Stomach (tissue), 9 donors: Measurements from ENCODE around the gene ZNF418. TPM values are rescaled to one million over a fixed set of nuclear protein-coding genes. Genes with fewer than 3 reads are reported as not detected.
"Not testable (repeated sequence)": the region's sequence is repeated elsewhere in the genome, so short reads cannot be mapped to it uniquely, and the experiment has no call there.

Source experiments
- DNase-seq, 2 donors: peaks; one replicate each; pipeline versions ENCODE4 v3.0.0 to v3.0.0-alpha.2; 2013 to 2019
- H3K27ac ChIP-seq, 5 donors: fragments of 200-600 bp in 4 of 5; sonication (generic) in 4 of 5; one replicate each; pipeline ENCODE4 v1.5.1; 2013 to 2019; ENCODE audit warnings: mild to moderate bottlenecking in 1 of 5, moderate library complexity in 1 of 5
- H3K27me3 ChIP-seq, 3 donors: fragments of 200-600 bp; sonication (generic); one replicate each; pipeline ENCODE4 v1.5.1; 2017 to 2019; ENCODE audit warnings: mixed run types in 1 of 3
- H3K36me3 ChIP-seq, 4 donors: fragments of 200-600 bp; sonication (generic); 1 replicate in 3 of 4; 2 replicates in 1 of 4; pipeline ENCODE4 v1.5.1; 2016 to 2019
- H3K4me1 ChIP-seq, 4 donors: fragments of 200-600 bp; sonication (generic); one replicate each; pipeline ENCODE4 v1.5.1; 2016 to 2019
- H3K4me3 ChIP-seq, 4 donors: fragments of 200-600 bp; sonication (generic) in 3 of 4; one replicate each; pipeline ENCODE4 v1.5.1; 2016 to 2019; ENCODE audit warnings: mild to moderate bottlenecking in 1 of 4
- H3K9me3 ChIP-seq, 4 donors: fragments of 200-600 bp; sonication (generic); one replicate each; pipeline ENCODE4 v1.5.1; 2016 to 2019
- EP300 ChIP-seq: sonication (generic); formaldehyde crosslinking; IDR thresholded peaks from one replicate; pipeline ENCODE4 v1.6.1; 2017; ENCODE audit warnings: antibody characterized with exemption
- POLR2A ChIP-seq, 4 donors: fragments of 450-650 bp; IDR thresholded peaks; one replicate each; pipeline ENCODE4 v1.6.1; 2016; ENCODE audit warnings: antibody characterized with exemption in 4 of 4, control low read depth in 2 of 4, mild to moderate bottlenecking in 1 of 4, moderate library complexity in 1 of 4
- POLR2AphosphoS5 ChIP-seq, 3 donors: sonication (generic); formaldehyde crosslinking; IDR thresholded peaks; one replicate each; pipeline ENCODE4 v1.6.1; 2016; ENCODE audit warnings: antibody characterized with exemption in 3 of 3
- whole genome bisulfite sequencing, 5 donors: extraction: QIAGEN DNeasy Blood & Tissue Kit in 3 of 5; methylation state at CpG; one replicate each; pipeline versions ENCODE4 v1.1.5 to v1.1.7; 2013 to 2018; 5-methylcytosine and 5-hydroxymethylcytosine counted together
- intact Hi-C: fragments of 100-400 bp; cut with DNase I; formaldehyde crosslinking; loops from one replicate; pipeline ENCODE4 v1.15.1; 2023; ENCODE audit warnings: low total_unique reads
- polyA plus RNA-seq, 3 donors: library from polyadenylated mRNA; stranded (reverse); fragments of 200-250 nt; gene quantifications; one replicate each; pipeline ENCODE4 v1.2.3, GENCODE V29; 2013
- total RNA-seq, 5 donors: library from RNA; depleted of rRNA; stranded (reverse); fragments of >200 nt; gene quantifications; one replicate each; pipeline versions ENCODE4 v1.1.0 to v1.2.3, GENCODE V29; 2014 to 2016
- TF ChIP-seq, protein P1 (sequence below), 7 experiments: fragments of 450-650 bp in 4 of 7; fragments of 200-600 bp in 3 of 7; sonication (generic) in 3 of 7; IDR thresholded peaks; one replicate each; pipeline ENCODE4 v1.5.1; 2016 to 2019; ENCODE audit warnings: antibody characterized with exemption in 7 of 7, control low read depth in 2 of 7, mild to moderate bottlenecking in 1 of 7
- donor health status: healthy with polysubstance abuse.
- donor health status: Bipolar disorder and iron deficiency.
- donor health status: healthy.

The ZNF418 gene
- total and polyA plus RNA-seq, 8 donors: 1.1 to 55.4 (median 12.5) TPM; not detected in 1

GRCh38 chr19:57887195-57887941 lies 47.8 kb downstream of the ZNF418 start:
- H3K27ac ChIP-seq: no peak overlapping the region
- TF ChIP-seq, protein P1, sequence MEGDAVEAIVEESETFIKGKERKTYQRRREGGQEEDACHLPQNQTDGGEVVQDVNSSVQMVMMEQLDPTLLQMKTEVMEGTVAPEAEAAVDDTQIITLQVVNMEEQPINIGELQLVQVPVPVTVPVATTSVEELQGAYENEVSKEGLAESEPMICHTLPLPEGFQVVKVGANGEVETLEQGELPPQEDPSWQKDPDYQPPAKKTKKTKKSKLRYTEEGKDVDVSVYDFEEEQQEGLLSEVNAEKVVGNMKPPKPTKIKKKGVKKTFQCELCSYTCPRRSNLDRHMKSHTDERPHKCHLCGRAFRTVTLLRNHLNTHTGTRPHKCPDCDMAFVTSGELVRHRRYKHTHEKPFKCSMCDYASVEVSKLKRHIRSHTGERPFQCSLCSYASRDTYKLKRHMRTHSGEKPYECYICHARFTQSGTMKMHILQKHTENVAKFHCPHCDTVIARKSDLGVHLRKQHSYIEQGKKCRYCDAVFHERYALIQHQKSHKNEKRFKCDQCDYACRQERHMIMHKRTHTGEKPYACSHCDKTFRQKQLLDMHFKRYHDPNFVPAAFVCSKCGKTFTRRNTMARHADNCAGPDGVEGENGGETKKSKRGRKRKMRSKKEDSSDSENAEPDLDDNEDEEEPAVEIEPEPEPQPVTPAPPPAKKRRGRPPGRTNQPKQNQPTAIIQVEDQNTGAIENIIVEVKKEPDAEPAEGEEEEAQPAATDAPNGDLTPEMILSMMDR (IDR thresholded peaks at IDR 0.05): no peak
- no peak for TF ChIP-seq POLR2A (IDR thresholded peaks at IDR 0.05)
- no peak for TF ChIP-seq EP300
- TF ChIP-seq POLR2AphosphoS5 (IDR thresholded peaks at IDR 0.05): no peak
- H3K4me3 ChIP-seq: peak overlapping the region in 2 of 4 donors; percentile 57 to 59

GRCh38 chr19:57886046-57886445 lies 49.2 kb downstream of the ZNF418 start:
- Histone ChIP-seq H3K27ac (no peak overlapping the region), H3K27me3 (no peaks in the 10 kb centered on the region), H3K4me1 (peaks cover 0 to 24% (median 10%) of the 10 kb centered on the region in 4 donors), H3K9me3 (peaks cover 2 to 84% (median 36%) of the 10 kb centered on the region in 4 donors), H3K4me3 (no peak overlapping the region), H3K36me3 (peaks cover 0 to 47% (median 27%) of the 10 kb centered on the region in 4 donors)
- no peak for DNase-seq
- intact Hi-C loops: no loop called here
- WGBS, 5 donors: 85 to 94% (median 86%) methylated on average over 3 of the region's 3 CpGs
- no peak for TF ChIP-seq EP300
- no peak for TF ChIP-seq POLR2A (IDR thresholded peaks at IDR 0.05)
- TF ChIP-seq, protein P1 (IDR thresholded peaks at IDR 0.05): no peak
- TF ChIP-seq POLR2AphosphoS5 (IDR thresholded peaks at IDR 0.05): no peak

More at GRCh38 chr19:57887195-57887941, 47.8 kb downstream of the ZNF418 start:
- peaks cover 2 to 98% (median 41%) of the 10 kb centered on the region in 4 donors for H3K9me3 ChIP-seq
- H3K4me1 ChIP-seq: peaks cover 0 to 24% (median 10%) of the 10 kb centered on the region in 4 donors
- peak in 1 of 2 donors; percentile 81 for DNase-seq
- intact Hi-C loops: no loop called here
- WGBS, 5 donors: 12 to 30% (median 20%) methylated on average over 6 of the region's 6 CpGs
- H3K36me3 ChIP-seq: peaks cover 0 to 47% (median 27%) of the 10 kb centered on the region in 4 donors
- H3K27me3 ChIP-seq: no peaks in the 10 kb centered on the region

DNA sequence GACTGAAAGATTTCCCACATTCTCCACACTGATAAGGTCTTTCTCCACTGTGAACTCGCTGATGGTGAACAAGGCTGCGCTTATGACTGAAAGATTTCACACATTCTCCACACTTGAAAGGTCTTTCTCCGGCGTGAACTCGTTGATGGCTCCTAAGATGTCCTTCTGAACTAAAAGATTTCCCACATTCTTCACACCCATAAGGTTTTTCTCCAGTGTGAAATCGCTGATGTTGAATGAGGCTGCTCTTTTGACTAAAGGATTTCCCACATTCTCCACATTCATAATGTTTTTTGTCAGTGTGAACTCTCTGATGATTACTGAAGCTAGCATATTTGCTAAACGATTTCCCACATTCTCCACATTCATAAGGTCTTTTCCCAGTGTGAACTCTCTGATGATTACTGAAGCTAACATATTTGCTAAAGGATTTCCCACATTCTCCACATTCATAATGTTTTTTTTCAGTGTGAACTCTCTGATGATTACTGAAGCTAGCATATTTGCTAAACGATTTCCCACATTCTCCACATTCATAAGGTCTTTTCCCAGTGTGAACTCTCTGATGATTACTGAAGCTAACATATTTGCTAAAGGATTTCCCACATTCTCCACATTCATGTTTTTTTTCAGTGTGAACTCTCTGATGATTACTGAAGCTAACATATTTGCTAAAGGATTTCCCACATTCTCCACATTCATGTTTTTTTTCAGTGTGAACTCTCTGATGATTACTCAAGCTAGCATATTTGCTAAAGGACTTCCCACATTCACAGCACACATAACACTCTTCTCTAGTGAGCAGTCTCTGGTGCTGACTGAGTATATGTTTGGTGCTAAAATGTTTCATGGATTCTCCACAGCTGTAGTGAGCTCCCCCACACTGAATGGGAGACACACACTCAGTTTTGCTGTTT lies 61.1 kb downstream of the ZNF418 start:
- intact Hi-C loops, H3K4me1 ChIP-seq, H3K27me3 ChIP-seq, H3K4me3 ChIP-seq, DNase-seq, H3K27ac ChIP-seq: not testable (repeated sequence)
- peaks cover 10 to 56% (median 33%) of the 10 kb centered on the region in 4 donors for H3K36me3 ChIP-seq
- peaks cover 72 to 96% (median 86%) of the 10 kb centered on the region in 4 donors for H3K9me3 ChIP-seq
- WGBS, 5 donors: 92 to 97% (median 95%) methylated on average over 8 of the region's 8 CpGs

DNA sequence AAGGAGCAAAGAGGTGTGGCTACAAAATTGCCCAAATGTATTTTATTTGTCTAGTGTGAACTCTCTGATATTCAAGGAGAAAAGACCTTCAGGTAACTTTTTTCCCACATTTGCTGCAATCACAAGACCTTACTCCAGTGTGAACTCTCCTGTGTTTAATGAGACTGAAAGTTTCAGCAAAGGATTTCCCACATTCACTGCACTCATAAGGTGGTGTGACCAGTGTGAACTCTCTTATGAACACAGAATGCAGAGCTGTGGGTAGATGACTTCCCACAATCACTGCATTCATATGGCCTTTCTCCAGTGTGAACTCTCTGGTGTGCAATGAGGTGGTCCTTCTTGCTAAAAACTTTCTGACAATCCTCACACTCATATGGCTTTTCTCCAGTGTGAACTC lies 62.8 kb downstream of the ZNF418 start:
- TF ChIP-seq EP300 (no peak), POLR2A (IDR thresholded peaks at IDR 0.05) (no peak), POLR2AphosphoS5 (IDR thresholded peaks at IDR 0.05) (no peak)
- TF ChIP-seq, protein P1 (IDR thresholded peaks at IDR 0.05): no peak
- H3K4me1 ChIP-seq: no peaks in the 10 kb centered on the region
- H3K9me3 ChIP-seq: peaks cover 82 to 98% (median 89%) of the 10 kb centered on the region in 4 donors
- no peak for DNase-seq
- no peak overlapping the region for H3K27ac ChIP-seq
- intact Hi-C loops: no loop called here
- H3K36me3 ChIP-seq: peaks cover 21 to 57% (median 35%) of the 10 kb centered on the region in 4 donors
- H3K4me3 ChIP-seq: no peak overlapping the region
- no peaks in the 10 kb centered on the region for H3K27me3 ChIP-seq

Other genes with a start within 250 kb of the ZNF418 start
- 10 to 100 TPM in 1 of 5 donors, under 1 TPM in 2, not detected in 2; 0.45 to 21.8 (median 0.58) TPM for gene ZNF154, start 226.2 kb downstream of the ZNF418 start, total RNA-seq
- gene ZNF154, start 226.2 kb downstream of the ZNF418 start, polyA plus RNA-seq: 1 to 10 TPM in 1 of 3 donors, under 1 TPM in 2; 0.25 to 2.3 (median 0.61) TPM
- gene ZNF671, start 207.8 kb downstream of the ZNF418 start, total RNA-seq: 10 to 100 TPM in 3 of 5 donors, 1 to 10 TPM in 1, under 1 TPM in 1; 0.58 to 33.3 (median 13.0) TPM
- gene ZNF671, start 207.8 kb downstream of the ZNF418 start, polyA plus RNA-seq: 1 to 10 TPM in 2 of 3 donors, under 1 TPM in 1; 0.75 to 3.4 (median 1.2) TPM
- gene ZNF776, start 188.6 kb downstream of the ZNF418 start, total RNA-seq: 10 to 100 TPM; 11.1 to 72.0 (median 27.7) TPM
- gene ZNF776, start 188.6 kb downstream of the ZNF418 start, polyA plus RNA-seq: 1 to 10 TPM; 1.9 to 4.4 (median 2.9) TPM
- 10 to 100 TPM in 2 of 5 donors, 1 to 10 TPM in 2, not detected in 1; 7.5 to 46.4 (median 13.0) TPM for gene ZNF586, start 165.7 kb downstream of the ZNF418 start, total RNA-seq
- gene ZNF586, start 165.7 kb downstream of the ZNF418 start, polyA plus RNA-seq: 1 to 10 TPM; 5.5 to 7.2 (median 5.7) TPM
- 10 to 100 TPM; 17.7 to 84.4 (median 69.4) TPM for gene ZNF552, start 120.5 kb downstream of the ZNF418 start, total RNA-seq
- 10 to 100 TPM in 2 of 3 donors, 1 to 10 TPM in 1; 9.6 to 15.5 (median 11.8) TPM for gene ZNF552, start 120.5 kb downstream of the ZNF418 start, polyA plus RNA-seq
- gene ZNF587B, start 105.1 kb downstream of the ZNF418 start, total RNA-seq: 10 to 100 TPM in 4 of 5 donors, not detected in 1; 10.4 to 60.6 (median 18.4) TPM
- gene ZNF587B, start 105.1 kb downstream of the ZNF418 start, polyA plus RNA-seq: 1 to 10 TPM; 3.0 to 5.2 (median 3.4) TPM
- 10 to 100 TPM; 18.0 to 52.7 (median 26.4) TPM for gene ZNF587, start 85.5 kb downstream of the ZNF418 start, total RNA-seq
- 10 to 100 TPM in 1 of 3 donors, 1 to 10 TPM in 2; 2.7 to 14.5 (median 4.4) TPM for gene ZNF587, start 85.5 kb downstream of the ZNF418 start, polyA plus RNA-seq
- 10 to 100 TPM in 3 of 5 donors, 1 to 10 TPM in 1, under 1 TPM in 1; 0.45 to 31.0 (median 10.3) TPM for gene ZNF814, start 46.4 kb downstream of the ZNF418 start, total RNA-seq
- gene ZNF814, start 46.4 kb downstream of the ZNF418 start, polyA plus RNA-seq: 1 to 10 TPM; 1.5 to 6.2 (median 3.8) TPM
- 10 to 100 TPM; 18.3 to 38.8 (median 28.1) TPM for gene ZNF417, start 18.8 kb downstream of the ZNF418 start, total RNA-seq
- 1 to 10 TPM; 1.2 to 3.4 (median 1.5) TPM for gene ZNF417, start 18.8 kb downstream of the ZNF418 start, polyA plus RNA-seq
- gene ZNF256, start 12.3 kb upstream of the ZNF418 start, total RNA-seq: 10 to 100 TPM in 1 of 5 donors, 1 to 10 TPM in 1, under 1 TPM in 1, not detected in 2; 0.89 to 15.4 (median 2.5) TPM
- 1 to 10 TPM; 1.4 to 3.5 (median 1.8) TPM for gene ZNF256, start 12.3 kb upstream of the ZNF418 start, polyA plus RNA-seq
- gene C19orf18, start 39.1 kb upstream of the ZNF418 start, total RNA-seq: not detected
- 1 to 10 TPM; 2.1 to 4.0 (median 3.2) TPM for gene C19orf18, start 39.1 kb upstream of the ZNF418 start, polyA plus RNA-seq
- gene ZNF606, start 67.4 kb upstream of the ZNF418 start, total RNA-seq: 10 to 100 TPM in 3 of 5 donors, 1 to 10 TPM in 2; 5.8 to 35.2 (median 18.0) TPM
- 1 to 10 TPM; 1.2 to 6.3 (median 5.2) TPM for gene ZNF606, start 67.4 kb upstream of the ZNF418 start, polyA plus RNA-seq
- gene ZSCAN1, start 98.6 kb upstream of the ZNF418 start, total RNA-seq: under 1 TPM in 1 of 5 donors, not detected in 4; 0.92 TPM
- under 1 TPM in 2 of 3 donors, not detected in 1; 0.20 to 0.44 TPM for gene ZSCAN1, start 98.6 kb upstream of the ZNF418 start, polyA plus RNA-seq
- 10 to 100 TPM in 1 of 5 donors, 1 to 10 TPM in 3, not detected in 1; 3.5 to 16.3 (median 7.6) TPM for gene ZNF135, start 123.9 kb upstream of the ZNF418 start, total RNA-seq
- gene ZNF135, start 123.9 kb upstream of the ZNF418 start, polyA plus RNA-seq: 1 to 10 TPM; 1.6 to 4.9 (median 2.7) TPM
- gene ZSCAN18, start 162.8 kb upstream of the ZNF418 start, total RNA-seq: 100 to 1,000 TPM in 1 of 5 donors, 10 to 100 TPM in 4; 27.0 to 327 (median 60.6) TPM
- gene ZSCAN18, start 162.8 kb upstream of the ZNF418 start, polyA plus RNA-seq: 10 to 100 TPM; 15.5 to 50.3 (median 35.4) TPM
- 10 to 100 TPM in 1 of 5 donors, 1 to 10 TPM in 3, under 1 TPM in 1; 0.58 to 18.2 (median 4.9) TPM for gene ZNF329, start 215.4 kb upstream of the ZNF418 start, total RNA-seq
- 1 to 10 TPM; 3.3 to 3.9 (median 3.4) TPM for gene ZNF329, start 215.4 kb upstream of the ZNF418 start, polyA plus RNA-seq
- gene ZNF274, start 247.7 kb upstream of the ZNF418 start, total RNA-seq: 10 to 100 TPM in 4 of 5 donors, 1 to 10 TPM in 1; 6.2 to 46.9 (median 28.6) TPM
- 10 to 100 TPM in 2 of 3 donors, 1 to 10 TPM in 1; 5.9 to 16.1 (median 12.2) TPM for gene ZNF274, start 247.7 kb upstream of the ZNF418 start, polyA plus RNA-seq